ENCODE data around the gene ABI3BP.
A peak's percentile ranks its signal among the peaks of the same experiment; 100 is the strongest.

Gene ABI3BP

GRCh38 chr3:100844063-100844936 is 148.9 kb downstream of the ABI3BP start:
- DNase-seq (ENCODE audit: insufficient read length, low spot score) (no peak), FAIRE-seq (no peak)

DNA sequence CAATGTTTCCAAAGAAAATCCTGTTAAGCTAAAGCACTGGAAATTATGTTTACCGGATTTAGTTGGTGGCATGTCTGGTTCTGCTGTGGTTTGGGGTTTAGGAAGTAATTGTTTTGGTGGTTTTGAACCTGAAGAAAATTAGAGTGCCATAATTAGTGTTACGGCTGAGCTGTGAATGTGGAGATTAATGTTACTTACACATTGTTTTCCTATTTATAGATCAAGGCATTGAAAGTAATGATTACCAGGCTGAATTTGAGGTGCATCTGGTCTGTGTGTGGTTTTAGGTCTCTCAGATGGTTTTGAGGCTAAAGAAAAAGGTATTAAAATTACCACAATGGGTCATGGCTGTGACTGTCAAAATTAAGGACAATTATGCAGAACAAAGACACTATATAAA is 155.1 kb downstream of the ABI3BP start:
- FAIRE-seq: no peak
- DNase-seq (ENCODE audit: insufficient read length, low spot score): no peak

- no peak for FAIRE-seq
- no peak for DNase-seq (ENCODE audit: insufficient read length, low spot score)
Measured at GRCh38 chr3:100836661-100837060, 156.6 kb downstream of the ABI3BP start.

DNA sequence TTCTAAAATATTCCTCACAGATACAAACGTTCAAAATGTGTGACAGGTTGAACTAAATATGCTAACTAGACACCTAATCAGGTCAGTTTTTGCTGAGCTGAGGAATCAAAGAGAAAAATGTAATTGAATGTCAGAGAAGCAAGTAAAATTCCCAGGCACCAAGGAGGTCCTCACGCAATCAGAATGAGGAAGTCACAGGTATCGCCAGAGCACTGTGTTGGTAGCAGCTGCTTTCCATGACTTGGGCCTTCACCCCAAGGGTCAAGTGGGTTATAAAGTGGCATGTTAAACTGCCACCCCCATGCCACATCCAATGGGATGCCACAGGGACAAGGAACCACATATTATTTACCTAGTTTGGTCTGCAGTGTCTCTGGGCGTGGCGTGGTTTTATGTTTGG is 158.9 kb downstream of the ABI3BP start:
- DNase-seq (ENCODE audit: insufficient read length, low spot score) (no peak), FAIRE-seq (peak; percentile 20)

GRCh38 chr3:100833483-100833882 is 159.7 kb downstream of the ABI3BP start:
- FAIRE-seq (no peak), DNase-seq (ENCODE audit: insufficient read length, low spot score) (no peak)

DNA sequence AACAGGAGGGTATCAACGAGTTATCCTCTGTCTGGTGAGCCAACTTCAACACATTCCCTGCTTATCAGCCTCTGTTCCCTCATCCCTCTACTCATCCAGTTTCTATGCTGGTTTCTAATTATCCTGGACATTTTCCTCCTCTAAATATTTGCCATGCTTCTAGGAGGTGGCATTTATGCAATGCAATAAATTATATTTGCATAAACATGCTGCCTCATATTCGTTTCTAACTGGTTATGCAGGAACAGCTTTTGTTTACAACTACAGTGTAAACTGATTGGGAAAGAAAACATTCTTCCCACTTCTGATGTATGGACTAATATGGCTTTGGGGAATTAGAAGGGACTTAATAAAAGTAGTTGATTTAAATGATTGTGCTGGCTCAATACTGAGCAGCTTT is 161.6 kb downstream of the ABI3BP start:
- FAIRE-seq (no peak), DNase-seq (ENCODE audit: insufficient read length, low spot score) (no peak)

DNA sequence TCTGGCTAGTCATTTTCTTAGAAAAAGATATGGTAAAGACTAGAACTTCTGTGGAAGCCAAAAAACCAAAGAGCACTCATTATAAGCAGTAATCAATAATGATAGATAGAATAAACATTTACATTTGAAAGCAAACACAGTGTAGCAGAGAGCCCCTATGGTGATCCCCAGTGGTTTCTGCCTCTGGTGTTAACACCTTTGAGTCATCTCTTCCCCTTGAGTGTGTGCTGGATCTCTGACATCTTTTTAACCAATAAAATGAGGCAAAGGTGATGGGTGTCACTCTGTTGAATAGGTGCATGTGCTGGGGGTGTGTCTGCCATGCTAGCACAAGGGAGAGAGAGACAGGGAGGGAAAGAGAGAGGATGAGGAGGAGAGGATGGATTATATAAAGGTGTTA is 162.3 kb downstream of the ABI3BP start:
- DNase-seq (ENCODE audit: insufficient read length, low spot score): no peak
- FAIRE-seq: no peak

DNA sequence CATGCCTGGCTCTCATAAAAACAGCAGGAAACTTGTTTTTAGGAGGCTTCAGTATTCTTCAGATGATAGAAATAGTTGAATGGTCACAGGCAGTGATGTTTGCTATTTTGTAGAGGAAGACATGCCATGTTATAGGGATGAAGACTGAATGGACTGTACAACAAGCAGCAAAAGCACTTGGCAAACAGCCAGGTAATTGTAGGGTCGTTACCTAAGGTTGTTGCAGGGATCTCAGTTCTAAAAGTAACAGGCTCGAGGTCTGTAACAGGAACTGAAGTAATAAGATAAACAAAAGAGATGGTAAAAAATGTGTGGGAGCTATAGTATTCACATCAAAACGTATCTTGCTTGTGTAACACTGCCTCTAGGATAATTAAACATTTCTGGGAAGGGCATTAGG is 167.6 kb downstream of the ABI3BP start:
- FAIRE-seq (no peak), DNase-seq (ENCODE audit: insufficient read length, low spot score) (no peak)

GRCh38 chr3:100815583-100815982 is 177.6 kb downstream of the ABI3BP start:
- FAIRE-seq (no peak), DNase-seq (ENCODE audit: insufficient read length, low spot score) (no peak)

GRCh38 chr3:100813828-100814227 is 179.4 kb downstream of the ABI3BP start:
- DNase-seq (ENCODE audit: insufficient read length, low spot score) (no peak), FAIRE-seq (no peak)

DNA sequence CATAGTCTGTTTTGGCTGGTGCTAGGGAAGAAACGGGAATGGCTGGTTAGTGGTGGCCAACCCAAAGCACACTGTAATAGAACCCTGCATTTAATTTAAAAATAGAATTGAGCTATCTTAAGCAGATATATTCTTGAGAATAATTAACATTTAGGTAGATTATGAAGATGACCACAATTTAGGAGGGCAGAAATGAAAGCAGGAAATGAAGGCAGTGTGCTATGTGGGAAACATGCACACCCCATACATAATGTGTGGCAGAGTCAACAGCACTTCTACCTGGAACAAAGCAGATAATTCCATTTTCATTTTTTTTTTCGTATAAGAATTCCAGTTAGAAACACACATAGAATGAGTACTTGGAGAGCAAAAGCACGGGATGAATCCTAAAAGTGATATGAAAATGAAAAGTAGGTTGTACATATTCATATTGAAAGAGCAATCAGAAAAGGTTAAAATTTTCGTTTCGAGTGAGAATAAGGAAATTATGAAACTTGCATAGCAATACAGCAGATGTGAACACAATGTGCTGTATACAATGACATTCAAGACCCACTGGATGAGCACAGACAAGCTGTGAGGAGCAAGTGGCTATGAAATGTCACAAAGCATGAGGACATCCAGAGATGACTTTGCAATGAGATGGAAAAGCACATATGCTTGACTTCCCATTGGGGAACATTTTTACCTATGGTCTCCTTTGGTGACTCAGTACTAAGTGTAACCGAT is 181.3 kb downstream of the ABI3BP start:
- DNase-seq (ENCODE audit: insufficient read length, low spot score) (no peak), FAIRE-seq (no peak)

DNA sequence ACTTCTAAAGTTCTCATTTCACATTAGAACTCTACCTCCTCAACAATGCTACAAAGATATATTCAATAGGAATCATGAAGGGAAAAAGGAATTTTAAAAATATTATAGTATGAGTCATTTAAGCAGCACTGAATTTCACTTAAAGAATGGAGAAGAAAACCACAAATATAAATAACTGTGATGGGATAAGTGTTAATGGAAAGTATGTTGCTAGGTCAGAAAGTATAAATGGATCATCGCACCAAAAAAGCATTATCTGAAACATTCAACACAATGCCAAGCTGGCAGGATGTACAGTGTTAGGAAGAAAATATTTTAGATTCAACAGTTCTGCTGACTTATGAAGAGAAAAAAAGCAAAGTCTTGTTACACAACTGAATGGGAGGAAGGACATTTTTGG is 182.6 kb downstream of the ABI3BP start:
- FAIRE-seq: no peak
- no peak for DNase-seq (ENCODE audit: insufficient read length, low spot score)

DNA sequence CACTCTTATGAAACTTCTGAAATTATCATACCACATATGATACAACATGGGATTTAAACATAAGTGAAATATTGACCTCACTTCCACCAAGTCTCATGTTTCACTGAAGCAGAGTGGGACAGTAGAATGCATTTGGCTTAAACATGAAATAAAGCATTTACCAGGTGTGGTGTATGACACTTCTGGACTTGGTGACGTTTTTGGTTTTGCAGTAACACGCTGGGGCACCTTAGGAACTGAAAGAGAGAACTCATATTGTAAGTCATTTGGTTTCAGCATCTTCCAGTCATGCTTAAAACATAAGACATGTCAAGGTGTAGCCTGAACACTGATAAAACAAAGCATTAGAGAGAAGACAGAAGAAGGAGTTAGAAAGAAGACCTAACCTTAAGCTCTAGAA is 188.6 kb downstream of the ABI3BP start:
- FAIRE-seq (no peak), DNase-seq (ENCODE audit: insufficient read length, low spot score) (no peak)

GRCh38 chr3:100803711-100804110 is 189.5 kb downstream of the ABI3BP start:
- no peak for FAIRE-seq
- DNase-seq (ENCODE audit: insufficient read length, low spot score): no peak

DNA sequence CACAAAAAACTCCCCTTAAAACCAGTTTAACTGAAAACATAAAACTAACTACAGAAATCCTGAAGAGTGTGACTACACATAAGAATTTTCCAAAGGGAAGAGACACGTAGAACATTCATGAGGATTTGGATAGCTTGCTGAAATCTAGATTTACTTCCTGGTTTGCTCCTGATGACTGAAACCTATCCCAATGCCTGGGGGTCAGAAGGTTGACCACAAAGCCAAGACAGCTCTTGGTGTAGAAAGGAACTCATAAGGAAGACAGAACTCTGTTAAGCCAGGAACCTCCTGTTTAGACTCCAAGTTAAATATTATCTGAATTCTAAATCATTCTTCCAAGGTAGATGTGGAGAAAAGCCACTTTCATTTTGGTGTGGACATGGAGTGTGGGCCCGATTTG is 191.1 kb downstream of the ABI3BP start:
- FAIRE-seq: no peak
- no peak for DNase-seq (ENCODE audit: insufficient read length, low spot score)

DNA sequence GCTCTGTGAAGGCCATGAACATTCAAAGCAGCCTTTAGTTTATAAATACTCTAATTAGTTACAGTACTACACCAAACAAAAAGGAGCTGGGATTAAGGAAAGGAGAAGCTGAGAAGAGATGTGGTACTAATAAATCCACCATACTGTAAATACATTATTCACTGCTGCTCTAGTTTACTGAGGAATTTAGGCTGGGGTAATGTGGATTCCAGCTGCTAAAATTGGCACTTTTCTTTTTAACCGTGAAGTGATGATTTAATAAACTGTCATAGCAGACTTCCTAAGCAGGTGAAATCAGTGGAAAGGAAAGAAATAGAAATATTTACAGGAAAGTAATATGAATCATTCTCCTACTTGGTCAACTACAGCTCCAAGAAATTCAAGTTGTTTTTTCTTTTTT is 195.2 kb downstream of the ABI3BP start:
- no peak for FAIRE-seq
- DNase-seq (ENCODE audit: insufficient read length, low spot score): no peak

GRCh38 chr3:100796556-100796955 is 196.7 kb downstream of the ABI3BP start:
- DNase-seq (ENCODE audit: insufficient read length, low spot score) (no peak), FAIRE-seq (no peak)

GRCh38 chr3:100789579-100789978 is 203.6 kb downstream of the ABI3BP start:
- DNase-seq (ENCODE audit: insufficient read length, low spot score) (no peak), FAIRE-seq (no peak)

- FAIRE-seq (no peak), DNase-seq (ENCODE audit: insufficient read length, low spot score) (no peak)
Measured at GRCh38 chr3:100783619-100784018, 209.6 kb downstream of the ABI3BP start.

DNA sequence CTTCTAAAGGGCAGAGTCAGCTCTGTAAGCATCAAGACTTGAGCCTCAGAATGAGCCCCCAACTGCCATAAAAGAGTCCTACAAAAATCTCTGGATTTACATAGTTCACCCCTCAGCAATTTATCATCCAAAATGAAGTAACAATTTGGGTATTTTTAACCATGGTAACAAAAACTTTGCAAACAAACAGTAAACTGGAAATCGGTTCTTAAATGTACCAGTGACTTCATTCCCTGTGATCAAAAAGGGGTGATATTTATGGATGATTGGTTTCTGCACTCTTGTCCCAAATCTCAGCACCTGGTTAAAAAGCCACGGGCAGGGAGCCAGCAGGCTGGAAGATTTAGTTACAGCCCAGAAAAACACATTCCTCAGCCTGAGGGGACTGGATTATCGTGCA is 210.3 kb downstream of the ABI3BP start:
- DNase-seq (ENCODE audit: insufficient read length, low spot score): no peak

DNA sequence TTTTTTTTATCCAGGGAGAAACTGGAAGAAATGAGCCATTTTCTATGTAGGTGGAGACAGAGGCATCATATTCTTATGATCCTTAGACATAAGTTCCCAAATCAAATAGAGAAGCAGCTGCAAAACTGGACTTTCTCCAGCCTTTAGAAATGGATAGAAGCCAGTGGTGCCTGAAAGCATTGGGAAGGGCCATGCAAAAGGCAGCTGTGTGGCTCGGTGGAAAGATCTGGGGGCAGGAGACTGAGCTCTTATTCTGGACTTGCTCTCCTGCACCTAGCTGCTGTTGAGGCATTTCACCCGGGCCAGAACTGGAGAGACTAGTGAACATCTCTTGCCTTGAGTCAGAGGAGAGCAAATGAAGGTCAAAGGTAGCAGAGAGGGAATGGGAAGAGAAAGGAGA is 210.9 kb downstream of the ABI3BP start:
- FAIRE-seq (no peak), DNase-seq (ENCODE audit: insufficient read length, low spot score) (no peak)

More for the DNA sequence above, 210.3 kb downstream of the ABI3BP start:
- no peak for FAIRE-seq

DNA sequence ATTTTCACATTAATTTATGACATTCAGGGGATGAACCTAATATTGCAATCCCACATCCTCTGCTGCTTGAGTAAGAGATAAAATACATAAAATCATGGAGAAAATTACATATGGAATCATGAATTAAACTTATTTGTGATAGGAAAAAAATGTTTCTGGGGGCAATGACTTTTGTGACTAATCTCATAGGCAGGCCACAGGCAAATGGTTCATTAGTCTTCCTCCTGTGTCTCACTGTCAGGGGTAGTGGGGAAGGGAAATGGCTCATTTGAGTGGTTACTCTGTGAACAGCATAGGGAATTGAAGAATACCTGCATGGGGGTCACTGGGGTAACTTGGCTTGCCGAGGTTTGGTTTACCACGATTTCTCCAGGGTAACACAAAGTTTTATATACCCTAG is 211.9 kb downstream of the ABI3BP start:
- no peak for DNase-seq (ENCODE audit: insufficient read length, low spot score)

More for the DNA sequence above, 211.9 kb downstream of the ABI3BP start:
- FAIRE-seq: no peak

Data from HTR-8/SVneo (cell line).